T-helper 17 cell (primary cell): Measurements from ENCODE around the gene ENTPD8. TPM values are rescaled to one million over a fixed set of nuclear protein-coding genes. Genes with fewer than 3 reads are reported as not detected.
A peak's percentile ranks its signal among the peaks of the same experiment; 100 is the strongest.

ENCODE experiments used
- ATAC-seq: fragments of 150-1000 bp; cut with Tn5 transposase; 2 replicates; pipeline ENCODE4 v1.10.0; 2021; ENCODE audit warnings: mild to moderate bottlenecking, moderate library complexity
- DNase-seq, 3 donors: peaks; one replicate each; pipeline versions ENCODE4 v3.0.0 to v3.0.0-alpha.2; 2020 to 2021
- H3K9me3 ChIP-seq: one replicate; pipeline ENCODE4 v1.7.0; 2013; ENCODE audit warnings: low read length, mild to moderate bottlenecking; ENCODE audit not compliant: control insufficient read depth, poor library complexity, severe bottlenecking
- H3K27ac Mint-ChIP-seq: one replicate; pipeline ENCODE4 v1.8.0; 2022; ENCODE audit warnings: mild to moderate bottlenecking, moderate library complexity, mixed read lengths
- H3K27me3 Mint-ChIP-seq: one replicate; pipeline ENCODE4 v1.8.0; 2022; ENCODE audit warnings: mixed read lengths
- H3K36me3 Mint-ChIP-seq: one replicate; pipeline ENCODE4 v1.8.0; 2022; ENCODE audit warnings: low read depth, mixed read lengths
- H3K4me1 Mint-ChIP-seq: one replicate; pipeline ENCODE4 v1.8.0; 2022; ENCODE audit warnings: mild to moderate bottlenecking, mixed read lengths
- H3K4me3 Mint-ChIP-seq: one replicate; pipeline ENCODE4 v1.8.0; 2022; ENCODE audit warnings: mild to moderate bottlenecking, moderate library complexity, mixed read lengths
- total RNA-seq, 4 donors: library from RNA in 2 of 4; stranded (reverse) in 2 of 4; gene quantifications; one replicate each; pipeline ENCODE4 v1.2.3 and lab custom pipeline; 2022 to 2026

The ENTPD8 gene
- total RNA-seq, 2 donors from 2014 or later = not detected

DNA sequence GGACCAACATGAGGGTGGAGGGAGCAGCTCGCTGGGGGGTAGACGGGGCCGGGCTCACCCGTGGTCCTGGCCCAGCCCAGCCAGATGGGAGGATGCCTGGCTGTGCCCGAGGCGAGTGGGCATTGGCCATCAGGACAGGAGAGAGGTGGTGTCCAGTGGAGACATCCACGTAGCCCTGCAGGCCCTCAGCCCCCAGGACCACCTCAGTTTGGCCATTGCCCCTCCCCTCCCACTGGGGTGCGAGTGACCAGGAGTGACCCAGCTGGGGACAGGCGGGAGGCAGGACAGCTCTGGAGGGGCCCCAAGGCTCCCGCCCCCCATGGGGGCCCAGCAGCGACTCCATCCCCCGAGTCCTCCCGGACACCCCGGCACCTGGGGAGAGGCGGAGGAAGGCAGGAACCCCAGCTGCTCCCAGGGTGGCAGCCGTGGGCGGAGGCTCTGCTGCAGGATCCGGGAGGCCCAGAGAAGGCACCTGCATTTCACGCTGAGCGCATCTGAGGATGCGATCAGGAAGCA is 9.7 kb downstream of the ENTPD8 start:
- no peaks in the 10 kb centered on the region for H3K9me3 ChIP-seq
- ATAC-seq = no peak
- Mint-ChIP-seq H3K27ac (no peak overlapping the region), H3K4me1 (no peaks in the 10 kb centered on the region), H3K36me3 (no peaks in the 10 kb centered on the region), H3K27me3 (no peaks in the 10 kb centered on the region), H3K4me3 (no peak overlapping the region)
- DNase-seq = peak in 1 of 3 donors; percentile 10

DNA sequence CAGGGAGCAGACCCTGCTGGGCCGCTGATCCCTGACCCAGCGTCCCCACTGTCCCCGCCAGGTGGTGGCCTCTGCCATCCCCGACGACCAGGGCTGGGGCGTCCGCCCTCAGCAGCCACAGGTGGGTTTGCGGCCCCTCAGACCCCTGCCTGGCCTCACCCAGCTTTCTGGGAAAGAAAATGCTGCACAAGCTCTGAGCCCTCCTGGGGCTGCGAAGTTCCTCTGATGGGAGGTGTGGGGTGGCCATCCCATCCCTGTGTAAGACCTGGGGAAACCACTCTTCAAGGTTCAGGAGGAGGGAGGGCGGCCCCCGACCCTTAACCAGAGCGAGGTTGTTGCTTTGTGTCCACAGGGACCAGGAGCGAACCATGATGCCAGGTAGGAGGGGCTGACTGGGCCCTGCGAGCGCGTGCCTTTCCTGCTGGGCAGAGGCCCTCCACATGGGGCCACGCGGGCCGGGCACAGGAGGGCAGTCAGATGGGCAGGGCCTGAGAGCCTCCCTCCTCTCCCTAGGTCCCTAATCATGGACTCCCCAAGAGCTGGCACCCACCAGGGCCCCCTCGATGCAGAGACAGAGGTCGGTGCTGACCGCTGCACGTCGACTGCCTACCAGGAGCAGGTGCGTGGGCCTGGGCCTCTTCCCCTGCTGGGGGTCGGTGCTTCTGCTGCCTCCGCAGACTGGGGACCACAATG is 10.3 kb downstream of the ENTPD8 start:
- Mint-ChIP-seq H3K27me3 (no peaks in the 10 kb centered on the region), H3K4me1 (no peaks in the 10 kb centered on the region), H3K36me3 (no peaks in the 10 kb centered on the region), H3K4me3 (no peak overlapping the region), H3K27ac (no peak overlapping the region)
- ATAC-seq = no peak
- H3K9me3 ChIP-seq = no peaks in the 10 kb centered on the region
- peak in 1 of 3 donors; percentile 9 for DNase-seq

DNA sequence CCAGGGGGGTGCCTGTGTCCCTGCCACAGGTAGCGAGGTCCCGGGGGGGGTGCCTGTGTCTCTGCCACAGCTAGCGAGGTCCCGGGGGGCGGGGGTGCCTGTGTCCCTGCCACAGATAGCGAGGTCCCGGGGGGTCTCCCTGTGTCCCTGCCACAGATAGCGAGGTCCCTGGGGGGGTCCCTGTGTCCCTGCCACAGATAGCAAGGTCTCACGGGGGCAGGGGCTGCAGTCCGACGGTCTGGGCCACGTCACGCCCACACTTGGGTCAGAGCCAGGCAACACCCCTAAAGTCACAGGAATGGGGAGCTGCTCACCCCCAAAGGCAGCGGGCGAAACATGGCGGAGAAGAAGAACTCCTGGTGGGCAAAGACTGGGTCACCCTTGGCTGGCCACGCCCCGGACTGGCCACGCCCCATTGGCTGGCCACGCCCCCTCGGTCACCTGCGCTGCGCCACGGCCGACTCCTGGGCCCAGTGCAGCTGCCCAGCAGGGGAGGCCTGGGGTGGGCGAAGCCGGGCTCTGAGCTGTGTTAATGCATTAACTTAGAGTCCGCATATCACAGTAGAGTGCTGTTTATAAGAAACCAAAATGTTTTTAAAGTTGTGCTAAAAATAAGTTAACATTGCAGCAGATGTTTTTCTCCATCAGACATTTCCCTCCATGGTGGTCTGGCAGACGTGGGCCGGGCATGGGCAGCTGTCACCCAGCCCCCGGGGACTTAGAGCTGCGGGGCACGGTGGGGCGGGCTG is 11.0 kb downstream of the ENTPD8 start:
- no peaks in the 10 kb centered on the region for H3K4me1 Mint-ChIP-seq
- no peaks in the 10 kb centered on the region for H3K27me3 Mint-ChIP-seq
- H3K4me3 Mint-ChIP-seq = no peak overlapping the region
- H3K36me3 Mint-ChIP-seq = no peaks in the 10 kb centered on the region
- no peak for DNase-seq
- no peaks in the 10 kb centered on the region for H3K9me3 ChIP-seq
- ATAC-seq = no peak
- H3K27ac Mint-ChIP-seq = no peak overlapping the region

DNA sequence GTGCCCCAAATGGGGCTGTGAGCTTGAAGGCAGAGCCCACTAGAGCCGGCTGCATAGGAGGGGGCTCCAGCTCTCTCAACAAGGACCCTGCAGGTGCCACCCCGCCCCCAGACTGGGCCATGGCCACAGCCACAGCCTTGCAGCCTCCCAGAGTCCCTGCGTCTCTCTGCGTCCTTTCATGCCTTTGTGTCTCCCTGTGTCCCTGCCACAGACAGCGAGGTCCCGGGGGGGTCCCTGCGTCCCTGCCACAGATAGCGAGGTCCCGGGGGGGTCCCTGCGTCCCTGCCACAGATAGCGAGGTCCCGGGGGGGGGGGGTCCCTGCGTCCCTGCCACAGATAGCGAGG is 11.6 kb downstream of the ENTPD8 start:
- Mint-ChIP-seq H3K36me3 (no peaks in the 10 kb centered on the region), H3K27me3 (no peaks in the 10 kb centered on the region), H3K4me1 (peaks cover 2% of the 10 kb centered on the region), H3K4me3 (no peak overlapping the region), H3K27ac (no peak overlapping the region)
- no peak for DNase-seq
- no peak for ATAC-seq
- no peaks in the 10 kb centered on the region for H3K9me3 ChIP-seq

DNA sequence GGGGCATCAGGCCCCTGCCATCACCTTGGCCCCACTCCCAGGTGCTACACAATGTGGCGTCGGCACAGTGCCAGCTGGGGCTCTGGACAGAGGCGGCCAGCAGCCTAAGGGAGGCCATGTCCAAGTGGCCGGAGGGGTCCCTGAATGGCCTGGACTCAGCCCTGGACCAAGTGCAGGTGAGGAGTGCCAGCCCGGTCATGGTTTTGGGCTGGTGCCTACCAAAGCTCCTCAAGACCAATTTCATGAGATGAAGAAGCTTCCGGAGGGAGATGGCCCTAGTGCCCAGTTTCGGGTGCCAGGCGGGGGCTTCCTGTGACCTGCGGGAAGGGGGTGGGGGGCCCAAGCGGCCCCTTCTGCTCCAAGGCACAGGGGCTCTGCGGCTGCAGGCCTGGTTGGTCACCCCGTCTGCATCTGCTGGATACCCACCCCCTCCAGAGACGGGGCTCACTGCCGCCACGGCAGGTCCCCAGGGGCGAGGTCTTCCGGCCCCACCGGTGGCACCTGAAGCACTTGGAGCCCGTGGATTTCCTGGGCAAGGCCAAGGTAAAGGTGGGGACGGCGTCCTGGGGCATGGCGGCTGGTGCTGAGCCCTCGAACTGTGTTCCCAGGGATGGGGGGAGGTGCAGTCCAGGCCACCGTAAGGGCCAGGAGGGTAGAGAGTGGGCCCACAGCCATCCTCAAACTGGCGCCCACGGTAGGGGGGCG is 12.2 kb downstream of the ENTPD8 start:
- Mint-ChIP-seq H3K4me3 (no peak overlapping the region), H3K36me3 (no peaks in the 10 kb centered on the region), H3K4me1 (peaks cover 5% of the 10 kb centered on the region), H3K27me3 (no peaks in the 10 kb centered on the region), H3K27ac (no peak overlapping the region)
- no peak for ATAC-seq
- no peaks in the 10 kb centered on the region for H3K9me3 ChIP-seq
- no peak for DNase-seq

DNA sequence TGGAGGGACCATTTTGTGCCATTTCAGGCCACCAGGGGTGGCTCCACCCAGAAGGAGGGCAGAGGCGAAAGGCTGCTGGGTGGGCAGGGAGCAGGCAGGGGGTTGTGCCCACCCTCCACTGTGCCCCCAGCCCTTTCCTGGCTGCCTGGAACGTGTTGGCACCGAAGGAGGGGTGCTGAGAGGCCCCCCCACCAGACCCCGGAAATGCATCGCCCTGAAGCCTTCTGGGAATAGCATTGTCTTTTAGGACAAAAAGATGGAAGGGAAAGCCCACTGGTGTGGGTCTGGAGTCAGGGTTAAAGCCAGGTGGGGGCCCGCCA is 12.9 kb downstream of the ENTPD8 start:
- DNase-seq (no peak), ATAC-seq (no peak)
- Mint-ChIP-seq H3K36me3 (no peaks in the 10 kb centered on the region), H3K4me1 (peaks cover 5% of the 10 kb centered on the region), H3K27me3 (no peaks in the 10 kb centered on the region), H3K27ac (no peak overlapping the region), H3K4me3 (no peak overlapping the region)
- H3K9me3 ChIP-seq = no peaks in the 10 kb centered on the region

DNA sequence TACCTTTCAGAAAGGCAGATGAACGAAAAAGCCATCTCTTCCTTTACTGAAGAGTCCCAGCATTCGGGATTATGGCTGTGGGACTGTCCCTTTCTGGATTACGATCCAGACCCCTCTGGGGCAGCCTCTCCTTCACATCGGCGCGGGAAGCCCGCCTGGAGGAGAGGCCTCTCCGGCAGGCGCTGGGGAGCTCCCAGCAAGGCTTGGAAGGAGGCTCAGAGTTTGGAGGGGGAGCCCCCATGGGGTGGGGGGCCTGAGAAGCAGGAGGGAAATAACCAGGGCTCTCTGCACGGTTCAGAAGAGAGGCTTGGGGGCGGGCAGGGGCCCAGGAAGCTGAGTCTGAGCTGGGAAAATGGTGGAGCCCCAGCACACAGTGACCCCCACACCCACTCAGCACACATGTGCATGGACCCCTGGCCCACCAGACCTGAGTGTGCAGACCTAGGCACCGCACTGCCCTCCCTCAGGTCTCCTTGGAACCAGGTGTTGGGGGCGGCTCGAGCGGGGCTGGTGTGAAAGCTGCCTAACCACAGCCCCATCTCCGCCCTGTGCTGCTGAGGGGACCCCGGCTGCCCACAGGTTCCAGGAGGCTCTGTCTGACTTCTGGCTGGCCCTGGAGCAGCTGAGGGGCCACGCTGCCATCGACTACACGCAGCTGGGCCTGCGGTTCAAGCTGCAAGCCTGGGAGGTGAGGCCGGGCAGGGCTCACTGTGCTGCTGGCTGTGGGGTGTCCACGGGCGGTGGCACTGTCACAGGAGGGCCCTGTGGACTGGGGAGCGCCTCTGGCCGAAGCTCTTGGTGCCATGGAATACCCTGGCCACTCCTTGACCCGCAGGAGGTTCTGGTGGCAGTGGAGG is 13.5 kb downstream of the ENTPD8 start:
- no peaks in the 10 kb centered on the region for H3K27me3 Mint-ChIP-seq
- no peak overlapping the region for H3K27ac Mint-ChIP-seq
- ATAC-seq (no peak), DNase-seq (no peak)
- H3K4me1 Mint-ChIP-seq = peaks cover 5% of the 10 kb centered on the region
- H3K36me3 Mint-ChIP-seq = no peaks in the 10 kb centered on the region
- H3K9me3 ChIP-seq = no peaks in the 10 kb centered on the region
- no peak overlapping the region for H3K4me3 Mint-ChIP-seq

DNA sequence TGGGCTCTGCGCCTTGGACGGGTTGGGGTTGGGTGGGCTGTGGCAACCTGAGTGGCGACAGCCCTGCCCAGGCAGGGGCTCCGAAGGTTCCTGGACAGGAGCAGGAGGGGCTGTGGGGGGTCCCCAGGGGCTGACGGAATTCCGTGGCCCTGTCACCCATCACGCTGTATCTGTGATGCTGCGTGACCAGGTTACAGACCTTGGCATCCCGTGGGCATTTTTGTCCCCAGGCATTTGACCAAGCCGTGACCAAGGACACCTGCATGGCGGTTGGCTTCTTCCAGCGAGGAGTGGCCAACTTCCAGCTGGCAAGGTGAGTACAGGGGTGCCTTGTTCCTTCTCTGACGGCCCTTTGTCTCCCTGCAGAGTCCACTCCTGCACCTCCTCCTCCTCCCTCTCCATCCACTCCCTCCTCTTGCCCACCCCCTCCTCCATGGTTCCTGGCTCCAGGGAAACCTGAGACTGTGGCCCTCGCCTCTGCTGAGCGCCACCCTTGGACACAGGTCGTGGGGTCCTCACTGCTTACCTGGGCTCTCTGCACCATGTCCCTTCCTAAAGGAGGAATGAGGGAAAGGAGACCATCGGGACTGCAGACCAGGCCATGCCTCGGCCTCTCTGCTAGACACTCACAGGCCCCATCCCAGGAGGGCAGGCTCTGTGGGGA is 15.0 kb downstream of the ENTPD8 start:
- Mint-ChIP-seq H3K36me3 (no peaks in the 10 kb centered on the region), H3K4me3 (no peak overlapping the region), H3K27ac (no peak overlapping the region), H3K4me1 (peaks cover 8% of the 10 kb centered on the region), H3K27me3 (no peaks in the 10 kb centered on the region)
- H3K9me3 ChIP-seq = no peaks in the 10 kb centered on the region
- no peak for ATAC-seq
- no peak for DNase-seq

DNA sequence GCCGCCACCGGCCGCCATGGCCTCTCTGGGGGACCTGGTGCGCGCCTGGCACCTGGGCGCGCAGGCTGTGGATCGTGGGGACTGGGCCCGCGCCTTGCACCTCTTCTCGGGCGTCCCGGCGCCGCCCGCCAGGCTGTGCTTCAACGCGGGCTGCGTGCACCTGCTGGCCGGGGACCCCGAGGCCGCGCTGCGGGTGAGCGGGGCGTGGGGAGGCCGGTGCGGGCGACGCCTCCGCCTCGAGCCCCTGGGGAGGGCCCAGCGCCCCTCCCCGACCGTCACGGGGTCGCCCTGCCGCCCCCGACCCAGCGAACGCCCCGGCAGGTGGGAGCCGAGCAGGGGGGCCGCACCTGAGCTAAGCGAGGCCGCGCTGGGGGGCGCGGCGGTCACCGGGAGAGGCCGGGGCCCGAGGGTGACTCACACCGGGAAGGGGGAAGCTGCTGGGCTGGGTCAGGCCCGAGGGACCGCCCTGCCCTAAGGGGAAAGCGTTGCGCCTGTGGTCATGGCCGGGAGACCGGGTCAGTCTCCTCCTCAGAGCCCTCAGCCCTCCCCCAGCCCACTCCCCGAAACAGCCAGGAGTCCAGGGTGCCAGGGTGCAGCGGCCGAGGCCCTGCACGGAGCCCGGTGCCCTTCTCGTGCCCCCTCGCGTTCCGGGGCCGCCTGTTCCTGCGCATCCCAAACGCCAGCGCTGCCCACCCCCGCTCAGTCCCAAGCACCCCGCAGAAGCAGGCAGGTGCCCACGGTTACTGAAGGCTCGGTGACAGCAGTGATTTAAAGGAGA is 17.5 kb downstream of the ENTPD8 start:
- Mint-ChIP-seq H3K27me3 (no peaks in the 10 kb centered on the region), H3K36me3 (no peaks in the 10 kb centered on the region), H3K27ac (no peak overlapping the region), H3K4me1 (peaks cover 8% of the 10 kb centered on the region), H3K4me3 (peak overlapping the region; percentile 59)
- DNase-seq (no peak), ATAC-seq (peak; percentile 62)
- no peaks in the 10 kb centered on the region for H3K9me3 ChIP-seq

DNA sequence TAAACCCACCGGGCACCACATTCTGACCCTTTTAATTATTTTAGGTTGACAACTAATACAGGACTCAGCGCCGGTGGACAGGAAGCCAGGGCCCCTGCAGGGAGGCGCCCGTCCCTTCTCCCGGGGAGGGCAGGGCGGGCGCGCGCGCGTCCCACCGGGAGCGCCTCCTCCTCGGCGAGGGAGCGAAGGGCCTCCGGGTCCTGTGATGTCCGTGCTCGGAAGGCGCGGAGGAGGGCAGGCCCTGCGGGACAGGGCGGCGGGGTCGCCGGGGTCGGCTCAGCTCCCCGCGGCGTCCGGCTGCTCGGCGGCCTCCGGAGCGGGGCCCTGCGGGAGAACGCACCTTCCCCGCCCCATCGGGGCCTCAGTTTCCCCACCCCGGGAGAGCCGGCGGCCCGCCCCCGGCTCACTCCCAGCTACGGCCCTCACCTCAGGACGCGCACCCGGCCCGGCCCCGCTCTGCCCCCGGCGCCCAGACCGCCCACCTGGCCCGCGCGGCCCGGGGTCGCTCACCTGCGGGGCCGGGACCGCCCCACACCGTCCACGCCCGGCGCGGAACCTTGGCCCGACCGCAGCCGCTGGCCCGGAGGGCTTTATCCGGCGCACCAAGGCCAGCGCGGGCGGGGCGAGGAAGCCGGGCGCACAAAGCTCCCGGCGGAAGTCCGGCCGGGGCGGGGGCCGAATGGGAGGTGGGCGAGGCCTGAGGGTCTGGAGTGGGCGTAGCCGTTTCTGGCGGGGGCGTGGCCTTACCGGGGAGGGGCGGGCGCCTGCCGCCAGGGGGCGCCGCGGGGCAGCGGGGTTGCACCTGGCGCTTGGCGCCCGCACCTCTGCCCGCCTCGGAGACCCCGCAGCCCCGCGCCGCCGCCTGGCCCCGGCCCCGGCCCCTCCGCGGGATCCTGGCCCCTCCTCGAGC is 18.3 kb downstream of the ENTPD8 start, which contains the start of the genes EXD3 and NOXA1:
Gene EXD3 (minus strand): TSS at position 559 of the 910 bp plus-strand sequence. CDS start 27,805 bp downstream, outside the sequence.
Gene NOXA1 (plus strand): TSS at position 790 of the 910 bp plus-strand sequence. CDS start 137 bp downstream, outside the sequence.
- peak within 1 kb of the TSS; percentile 84 for H3K4me3 Mint-ChIP-seq
- H3K4me1 Mint-ChIP-seq = peaks cover 8% of the 10 kb centered on the region
- H3K36me3 Mint-ChIP-seq = no peaks in the 10 kb centered on the region
- no peaks in the 10 kb centered on the region for H3K9me3 ChIP-seq
- peak within 1 kb of the TSS; percentile 45 for H3K27ac Mint-ChIP-seq
- peak; percentile 93 for ATAC-seq
- no peaks in the 10 kb centered on the region for H3K27me3 Mint-ChIP-seq
- DNase-seq = peak; percentile 91 to 96 (median 94)
